SK-N-SH (cell line): Measurements from ENCODE around the gene THAP8.

ENCODE experiments used
- TAF1 ChIP-seq: IDR thresholded peaks from 2 replicates; pipeline ENCODE4 v1.6.1; 2012; ENCODE audit warnings: low read depth, mild to moderate bottlenecking, low read length, moderate library complexity, borderline replicate concordance
- TF ChIP-seq, protein P1 (sequence below): IDR thresholded peaks from 2 replicates; pipeline ENCODE4 v1.6.1; 2012; ENCODE audit warnings: mild to moderate bottlenecking, low read depth, low read length, moderate library complexity
- TF ChIP-seq, protein P2 (sequence below): fragments of 200-600 bp; sonication (generic); IDR thresholded peaks from 2 replicates; pipeline ENCODE4 v1.6.1; 2017; ENCODE audit warnings: antibody characterized with exemption, mild to moderate bottlenecking, moderate library complexity

DNA sequence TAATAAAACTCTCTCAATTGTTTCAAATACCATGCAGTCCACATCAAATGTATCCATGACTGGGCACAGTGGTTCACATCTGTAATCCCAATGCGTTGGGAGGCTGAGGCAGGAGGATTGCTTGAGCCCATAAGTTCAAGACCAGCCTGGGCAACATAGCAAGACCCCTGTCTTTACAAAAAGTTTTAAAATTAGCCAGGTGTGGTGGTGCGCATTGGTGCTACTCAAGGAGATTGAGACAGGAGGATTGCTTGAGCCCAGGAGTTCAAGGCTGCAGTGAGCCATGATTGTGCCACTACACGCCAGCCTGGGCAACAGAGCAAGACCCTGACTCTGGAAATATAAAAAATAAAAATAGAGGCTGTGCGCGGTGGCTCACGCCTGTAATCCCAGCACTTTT is 26.4 kb downstream of the THAP8 start:
- no peak for TF ChIP-seq TAF1
- TF ChIP-seq, protein P1, sequence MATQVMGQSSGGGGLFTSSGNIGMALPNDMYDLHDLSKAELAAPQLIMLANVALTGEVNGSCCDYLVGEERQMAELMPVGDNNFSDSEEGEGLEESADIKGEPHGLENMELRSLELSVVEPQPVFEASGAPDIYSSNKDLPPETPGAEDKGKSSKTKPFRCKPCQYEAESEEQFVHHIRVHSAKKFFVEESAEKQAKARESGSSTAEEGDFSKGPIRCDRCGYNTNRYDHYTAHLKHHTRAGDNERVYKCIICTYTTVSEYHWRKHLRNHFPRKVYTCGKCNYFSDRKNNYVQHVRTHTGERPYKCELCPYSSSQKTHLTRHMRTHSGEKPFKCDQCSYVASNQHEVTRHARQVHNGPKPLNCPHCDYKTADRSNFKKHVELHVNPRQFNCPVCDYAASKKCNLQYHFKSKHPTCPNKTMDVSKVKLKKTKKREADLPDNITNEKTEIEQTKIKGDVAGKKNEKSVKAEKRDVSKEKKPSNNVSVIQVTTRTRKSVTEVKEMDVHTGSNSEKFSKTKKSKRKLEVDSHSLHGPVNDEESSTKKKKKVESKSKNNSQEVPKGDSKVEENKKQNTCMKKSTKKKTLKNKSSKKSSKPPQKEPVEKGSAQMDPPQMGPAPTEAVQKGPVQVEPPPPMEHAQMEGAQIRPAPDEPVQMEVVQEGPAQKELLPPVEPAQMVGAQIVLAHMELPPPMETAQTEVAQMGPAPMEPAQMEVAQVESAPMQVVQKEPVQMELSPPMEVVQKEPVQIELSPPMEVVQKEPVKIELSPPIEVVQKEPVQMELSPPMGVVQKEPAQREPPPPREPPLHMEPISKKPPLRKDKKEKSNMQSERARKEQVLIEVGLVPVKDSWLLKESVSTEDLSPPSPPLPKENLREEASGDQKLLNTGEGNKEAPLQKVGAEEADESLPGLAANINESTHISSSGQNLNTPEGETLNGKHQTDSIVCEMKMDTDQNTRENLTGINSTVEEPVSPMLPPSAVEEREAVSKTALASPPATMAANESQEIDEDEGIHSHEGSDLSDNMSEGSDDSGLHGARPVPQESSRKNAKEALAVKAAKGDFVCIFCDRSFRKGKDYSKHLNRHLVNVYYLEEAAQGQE = no peak
- TF ChIP-seq, protein P2, sequence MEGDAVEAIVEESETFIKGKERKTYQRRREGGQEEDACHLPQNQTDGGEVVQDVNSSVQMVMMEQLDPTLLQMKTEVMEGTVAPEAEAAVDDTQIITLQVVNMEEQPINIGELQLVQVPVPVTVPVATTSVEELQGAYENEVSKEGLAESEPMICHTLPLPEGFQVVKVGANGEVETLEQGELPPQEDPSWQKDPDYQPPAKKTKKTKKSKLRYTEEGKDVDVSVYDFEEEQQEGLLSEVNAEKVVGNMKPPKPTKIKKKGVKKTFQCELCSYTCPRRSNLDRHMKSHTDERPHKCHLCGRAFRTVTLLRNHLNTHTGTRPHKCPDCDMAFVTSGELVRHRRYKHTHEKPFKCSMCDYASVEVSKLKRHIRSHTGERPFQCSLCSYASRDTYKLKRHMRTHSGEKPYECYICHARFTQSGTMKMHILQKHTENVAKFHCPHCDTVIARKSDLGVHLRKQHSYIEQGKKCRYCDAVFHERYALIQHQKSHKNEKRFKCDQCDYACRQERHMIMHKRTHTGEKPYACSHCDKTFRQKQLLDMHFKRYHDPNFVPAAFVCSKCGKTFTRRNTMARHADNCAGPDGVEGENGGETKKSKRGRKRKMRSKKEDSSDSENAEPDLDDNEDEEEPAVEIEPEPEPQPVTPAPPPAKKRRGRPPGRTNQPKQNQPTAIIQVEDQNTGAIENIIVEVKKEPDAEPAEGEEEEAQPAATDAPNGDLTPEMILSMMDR = no peak
